HG03558 (cell line): ENCODE measurements around the gene TTYH2.
"Not testable (repeated sequence)": the region's sequence is repeated elsewhere in the genome, so short reads cannot be mapped to it uniquely, and the experiment has no call there.

Experiments
- ATAC-seq: cut with Tn5 transposase; IDR thresholded peaks from one replicate; pipeline ENCODE4 v1.9.1; 2021; ENCODE audit warnings: moderate number of reproducible peaks; ENCODE audit not compliant: unreplicated experiment; ENCODE audit errors: extremely low read depth

Gene TTYH2

DNA sequence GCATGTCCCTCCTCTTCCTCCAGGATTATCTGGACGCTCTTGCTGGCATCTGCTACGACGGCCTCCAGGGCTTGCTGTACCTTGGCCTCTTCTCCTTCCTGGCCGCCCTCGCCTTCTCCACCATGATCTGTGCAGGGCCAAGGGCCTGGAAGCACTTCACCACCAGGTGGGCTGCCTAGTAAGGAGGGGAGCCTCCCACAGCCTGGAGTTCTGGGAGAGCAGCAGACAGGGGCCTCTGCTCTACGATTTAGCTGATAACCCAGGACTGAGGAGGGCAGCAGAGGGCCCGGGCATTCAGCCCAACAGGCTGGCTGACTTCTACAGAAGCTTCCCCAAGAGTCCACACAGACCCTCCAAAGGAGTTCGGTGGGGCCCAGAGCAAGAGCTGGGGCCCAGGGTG is 38.8 kb downstream of the TTYH2 start:
- no peak for ATAC-seq

DNA sequence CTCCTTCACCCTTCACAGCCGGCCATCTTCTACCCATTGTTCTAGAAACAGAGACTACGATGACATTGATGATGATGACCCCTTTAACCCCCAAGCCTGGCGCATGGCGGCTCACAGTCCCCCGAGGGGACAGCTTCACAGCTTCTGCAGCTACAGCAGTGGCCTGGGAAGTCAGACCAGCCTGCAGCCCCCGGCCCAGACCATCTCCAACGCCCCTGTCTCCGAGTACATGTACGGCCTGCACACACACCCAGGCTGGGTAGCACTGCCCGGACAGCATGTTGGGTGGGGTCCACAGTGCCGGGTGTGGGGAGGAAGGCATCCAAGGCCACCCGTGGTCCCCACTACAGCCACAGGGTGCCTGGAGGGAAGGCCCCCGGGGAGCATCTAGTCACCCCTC is 39.7 kb downstream of the TTYH2 start:
- no peak for ATAC-seq

DNA sequence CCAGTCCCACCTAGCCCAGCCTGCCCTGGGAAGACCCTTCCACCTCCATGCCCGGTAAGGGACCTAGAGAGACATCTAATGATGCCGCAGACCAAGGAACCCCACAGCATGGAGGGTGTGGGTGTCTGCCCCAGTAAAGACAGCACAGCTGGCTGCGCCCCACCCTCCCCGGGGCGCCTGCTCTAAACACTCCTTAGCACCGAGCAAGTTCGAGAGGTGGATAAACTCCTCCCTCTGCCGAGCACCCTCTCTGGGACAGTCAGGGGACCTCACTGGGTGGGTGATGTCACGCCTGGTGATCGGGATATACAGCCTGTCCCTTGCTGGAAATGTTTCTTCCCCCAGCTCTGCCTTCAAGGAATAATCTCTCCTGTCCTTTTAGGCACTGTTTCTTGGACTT is 43.9 kb downstream of the TTYH2 start:
- no peak for ATAC-seq

DNA sequence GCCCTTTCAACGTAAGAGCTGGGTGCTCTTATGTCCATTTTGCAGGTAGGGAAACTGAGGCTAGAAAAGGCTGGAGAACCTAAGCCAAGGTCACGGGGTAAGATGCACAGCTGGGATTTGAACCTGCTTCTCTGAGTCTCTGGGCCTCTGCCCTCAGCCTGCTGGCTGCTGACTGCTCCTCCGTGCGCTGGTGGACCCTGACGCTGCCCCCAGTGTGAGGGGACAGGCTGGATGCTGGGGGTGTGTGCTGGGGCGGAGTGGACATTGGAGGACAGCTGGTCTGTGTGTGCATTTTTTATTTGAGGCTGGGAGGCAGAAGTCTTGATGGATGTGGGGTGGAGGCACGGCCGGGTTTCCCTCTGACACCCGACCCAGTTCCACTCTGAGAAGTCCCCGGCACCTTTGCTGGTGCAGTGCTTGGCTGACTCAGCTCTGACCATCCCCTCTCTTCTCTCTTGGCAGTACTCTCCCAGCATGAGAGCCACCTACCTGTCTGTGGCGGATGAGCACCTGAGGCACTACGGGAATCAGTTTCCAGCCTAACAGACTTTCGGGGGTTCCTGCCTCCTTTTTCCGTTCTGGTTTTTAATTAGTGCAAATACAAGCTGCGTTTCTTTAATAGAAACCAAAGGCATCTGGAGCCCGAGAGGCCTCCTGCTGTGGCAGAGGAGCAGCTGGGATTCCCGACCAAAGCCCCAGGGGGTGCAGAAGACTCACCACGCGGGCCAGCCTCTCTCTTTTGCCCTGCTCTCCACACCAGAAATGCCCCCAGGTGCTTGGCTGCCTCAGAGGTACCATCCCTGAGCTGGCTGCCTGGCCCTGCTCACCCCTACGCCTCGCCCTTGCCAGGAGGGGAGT is 46.5 kb downstream of the TTYH2 start:
- no peak for ATAC-seq

DNA sequence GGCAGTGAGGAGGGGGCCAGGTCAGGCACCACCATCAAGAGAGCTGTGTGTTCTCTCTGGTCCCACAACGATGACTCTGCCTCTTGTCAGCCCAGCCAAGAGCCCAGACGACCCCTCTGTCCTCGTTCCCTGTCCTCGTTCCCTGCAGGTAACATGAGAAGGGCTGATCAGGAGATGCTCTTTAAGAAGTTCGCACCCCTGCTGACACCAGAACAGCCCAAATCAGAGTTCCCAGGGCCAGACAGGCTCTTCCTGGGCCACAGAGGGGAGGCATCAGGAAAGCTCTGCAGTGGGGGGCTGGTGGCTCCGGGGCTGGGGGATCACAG is 47.1 kb downstream of the TTYH2 start:
- no peak for ATAC-seq

DNA sequence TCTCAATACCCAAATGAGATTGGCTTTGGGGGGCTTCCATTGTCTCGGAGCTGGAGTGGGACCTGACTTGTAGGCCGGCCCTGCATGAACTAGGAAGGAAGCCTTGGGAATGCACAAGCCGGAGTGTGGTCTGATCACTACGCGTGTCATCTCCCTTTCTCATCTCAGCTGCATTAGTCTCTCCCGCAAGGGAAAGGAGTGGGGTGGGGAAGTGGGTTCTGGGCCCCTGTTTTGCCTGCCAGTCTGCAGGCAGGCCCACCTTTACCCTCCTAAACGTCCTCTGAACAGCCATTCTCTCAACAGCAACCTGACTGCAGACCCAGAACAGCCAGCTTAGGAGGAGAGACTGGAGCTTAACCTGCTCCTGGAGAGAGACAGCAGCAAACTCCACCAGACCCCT is 49.2 kb downstream of the TTYH2 start:
- ATAC-seq = no peak

DNA sequence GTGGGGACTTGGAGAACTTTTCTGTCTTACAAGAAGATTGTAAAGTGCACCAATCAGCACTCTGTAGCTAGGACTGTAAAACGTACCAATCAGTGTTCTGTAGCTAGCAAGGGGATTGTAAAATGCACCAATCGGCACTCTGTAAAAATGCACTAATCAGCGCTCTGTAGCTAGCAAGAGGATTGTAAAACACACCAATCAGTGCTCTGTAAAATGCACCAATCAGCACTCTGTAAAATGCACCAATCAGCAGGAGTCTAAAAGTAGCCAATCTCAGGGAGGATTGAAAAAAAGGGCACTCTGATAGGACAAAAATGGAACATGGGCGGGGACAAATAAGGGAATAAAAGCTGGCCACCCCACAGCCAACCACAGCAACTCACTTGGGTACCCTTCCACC is 53.7 kb downstream of the TTYH2 start:
- not testable (repeated sequence) for ATAC-seq

DNA sequence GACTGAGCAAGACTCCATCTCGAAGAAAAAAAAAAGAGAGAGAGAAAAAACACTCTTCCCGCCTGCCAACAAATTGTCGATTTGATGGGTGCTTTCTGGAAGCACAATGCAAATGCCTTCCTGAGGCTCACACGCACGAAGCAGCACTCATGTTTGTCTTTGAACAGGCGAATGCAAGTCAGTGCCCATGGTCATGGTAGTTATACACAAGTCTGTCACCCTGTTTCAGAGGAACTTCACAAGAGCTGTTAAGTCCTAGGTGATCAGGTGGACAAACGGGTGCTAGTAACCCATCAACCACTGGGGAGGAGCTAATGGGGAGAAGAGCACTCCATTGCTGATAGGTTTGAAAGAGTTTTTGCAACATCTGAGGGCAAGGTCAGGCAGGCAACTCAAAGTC is 54.2 kb downstream of the TTYH2 start:
- no peak for ATAC-seq

DNA sequence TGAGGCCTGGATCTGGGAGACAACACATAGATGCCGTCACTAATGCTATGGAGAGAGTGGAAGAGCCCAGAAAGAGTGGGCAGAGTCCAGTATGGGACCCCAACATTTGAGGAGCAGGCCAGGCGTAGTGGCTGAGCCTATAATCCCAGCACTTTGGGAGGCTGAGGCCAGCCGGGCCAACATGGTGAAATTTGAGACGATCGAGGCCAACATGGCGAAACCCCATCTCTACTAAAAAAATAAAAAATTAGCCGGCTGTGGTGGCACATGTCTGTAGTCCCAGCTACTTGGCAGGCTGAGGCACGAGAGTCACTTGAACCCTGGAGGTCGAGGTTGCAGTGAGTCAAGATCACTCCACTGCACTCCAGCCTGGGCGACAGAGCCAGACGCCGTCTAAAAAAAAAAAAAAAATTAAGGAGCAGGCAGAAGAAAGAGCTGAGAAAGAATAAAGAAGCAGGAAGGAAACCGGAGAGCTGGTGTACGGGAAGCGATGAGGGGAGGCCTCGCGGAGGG is 54.7 kb downstream of the TTYH2 start:
- ATAC-seq = no peak

DNA sequence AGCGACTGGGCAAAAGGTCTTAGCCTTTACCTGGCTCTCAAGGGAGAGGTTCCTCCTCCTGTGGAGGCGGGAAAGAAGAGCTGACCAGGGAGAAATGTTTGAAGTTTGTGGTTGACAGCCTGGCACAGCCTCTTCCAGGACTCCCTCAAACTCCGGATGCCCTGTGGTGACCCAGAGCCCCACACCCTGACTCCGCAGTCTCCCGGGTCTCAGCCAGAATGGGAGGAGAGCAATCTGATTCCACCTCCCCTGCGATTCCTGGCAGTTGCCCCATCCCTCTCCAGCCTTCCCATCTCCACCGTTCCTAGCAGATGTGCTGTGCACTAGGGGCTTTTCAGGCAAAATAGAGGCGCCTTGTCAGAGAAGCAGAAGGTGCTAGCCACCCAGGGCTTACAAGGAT is 55.2 kb downstream of the TTYH2 start:
- ATAC-seq = no peak

DNA sequence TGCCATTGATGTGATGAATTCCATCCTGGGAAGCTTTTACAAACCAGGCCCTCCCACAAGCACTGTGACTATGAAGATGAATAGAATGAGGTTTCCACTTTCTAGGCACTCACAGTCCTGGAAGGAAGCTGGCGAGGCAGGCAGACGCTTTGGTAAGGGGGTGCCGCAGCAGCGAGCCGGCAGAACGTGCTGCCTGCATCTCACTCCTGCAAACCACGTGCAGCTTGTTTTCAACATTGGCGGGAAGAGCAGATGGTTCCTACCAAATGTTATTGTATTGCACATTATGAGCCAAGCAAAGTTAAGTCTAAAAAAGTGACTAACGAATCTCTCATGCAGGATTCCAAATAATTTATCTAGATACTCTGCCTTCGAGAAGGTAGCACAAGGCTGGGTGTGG is 57.0 kb downstream of the TTYH2 start:
- no peak for ATAC-seq

DNA sequence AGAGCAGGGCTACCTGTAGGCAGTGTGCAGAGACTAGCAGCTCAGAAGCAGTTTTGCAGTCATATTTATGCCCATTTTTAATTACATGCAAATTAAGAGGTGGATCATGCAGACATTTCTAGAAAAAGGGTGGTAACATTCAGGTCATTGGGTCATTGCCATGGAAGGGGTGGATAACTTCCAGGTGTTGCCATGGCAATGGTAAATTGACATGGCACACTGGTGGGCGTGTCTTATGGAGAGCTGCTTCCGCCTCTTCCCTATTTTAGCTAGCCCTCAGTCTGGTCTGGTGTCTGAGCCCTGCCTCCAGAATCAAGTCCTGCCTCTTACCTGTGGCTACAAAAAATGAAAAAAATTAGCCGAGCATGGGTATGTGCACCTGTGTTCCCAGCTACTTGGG is 57.9 kb downstream of the TTYH2 start:
- no peak for ATAC-seq

DNA sequence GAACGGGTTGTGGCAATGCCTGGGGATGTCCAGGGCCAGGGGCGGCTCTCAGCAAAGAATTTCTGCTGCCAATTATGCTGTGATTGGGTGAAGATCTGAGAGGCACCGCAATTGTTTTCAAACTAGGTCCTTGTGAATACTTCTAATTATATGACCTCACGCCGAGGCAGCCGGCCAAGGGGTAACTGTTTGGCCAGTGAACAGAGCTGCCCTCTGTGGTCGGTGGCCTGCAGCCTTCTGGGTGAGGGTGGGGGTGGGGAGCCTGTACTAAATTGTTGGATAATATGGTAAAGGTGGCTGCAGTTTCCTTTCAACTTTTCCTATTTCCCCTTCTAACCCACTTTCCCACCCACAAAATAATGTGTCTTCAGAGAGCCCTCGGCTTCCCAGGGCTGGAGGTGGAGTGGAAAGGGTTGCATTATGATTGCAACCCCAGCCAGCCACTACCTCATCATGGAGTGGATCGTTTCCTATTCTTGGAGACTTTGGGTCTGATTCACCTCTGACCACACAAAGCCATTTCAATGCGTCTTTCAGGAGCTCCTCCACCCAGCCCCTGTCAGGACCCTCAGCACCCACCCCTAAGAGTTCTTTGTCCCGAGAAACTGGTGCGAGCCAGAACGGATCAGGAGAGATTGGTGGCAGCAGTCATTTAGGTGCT is 58.7 kb downstream of the TTYH2 start:
- no peak for ATAC-seq

DNA sequence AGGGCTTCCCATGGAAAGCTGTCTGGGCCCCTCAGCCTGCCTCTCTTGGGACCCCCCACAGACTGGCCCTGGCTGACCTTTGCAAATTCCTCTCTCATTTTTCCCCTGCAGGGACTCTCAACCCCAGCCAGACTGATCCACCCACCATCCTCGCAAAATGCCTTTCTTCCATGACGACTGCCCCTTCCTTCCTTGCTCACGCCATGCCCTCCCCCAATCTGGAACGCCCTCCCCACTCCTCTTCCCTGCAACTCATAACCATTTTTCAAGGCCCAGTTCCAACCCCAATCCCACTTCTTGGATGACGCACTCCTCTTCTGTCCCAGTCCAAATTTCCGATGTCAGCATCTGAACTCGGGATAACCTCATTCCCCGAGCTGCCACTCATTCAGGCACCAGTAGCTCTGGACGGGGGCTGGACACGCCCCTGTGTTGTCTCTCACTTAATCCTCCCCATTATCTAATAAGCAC is 59.4 kb downstream of the TTYH2 start:
- ATAC-seq = no peak

DNA sequence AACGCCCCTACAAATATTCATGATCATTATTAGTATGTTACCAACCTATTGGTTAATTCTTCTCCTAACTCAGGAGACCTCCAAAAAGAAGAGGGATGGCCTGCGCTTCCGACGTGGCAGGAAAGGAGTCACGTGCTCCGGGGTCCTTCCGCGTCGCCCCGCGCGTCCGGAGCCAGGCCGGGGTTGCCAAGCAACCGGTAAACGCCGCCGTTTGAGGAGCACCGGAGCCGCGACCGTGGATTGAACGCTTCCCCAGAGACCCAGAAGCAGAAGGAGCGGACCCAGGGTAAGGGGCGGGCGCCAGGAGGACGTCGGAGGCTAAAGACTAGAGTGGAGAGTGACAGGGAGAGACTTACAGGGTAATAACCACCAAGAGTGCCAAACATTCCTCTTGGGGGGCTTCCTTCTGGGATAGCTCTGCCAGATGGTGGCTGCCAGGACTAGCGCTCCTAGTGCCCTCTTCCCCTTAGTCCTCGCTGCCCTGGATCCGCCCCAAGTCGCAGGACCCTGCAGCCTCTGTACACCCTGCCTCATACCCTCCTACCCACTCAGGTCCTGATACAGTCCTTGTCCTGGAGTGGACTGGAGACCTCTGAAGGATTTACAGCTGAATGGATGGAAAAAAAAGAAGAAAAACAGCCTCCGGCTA is 60.8 kb downstream of the TTYH2 start, which contains the start of gene DNAI2:
TSS of gene DNAI2 (plus strand) at position 175 of the 649 bp plus-strand sequence. CDS start 7,584 bp downstream, outside the sequence.
- ATAC-seq = no peak

DNA sequence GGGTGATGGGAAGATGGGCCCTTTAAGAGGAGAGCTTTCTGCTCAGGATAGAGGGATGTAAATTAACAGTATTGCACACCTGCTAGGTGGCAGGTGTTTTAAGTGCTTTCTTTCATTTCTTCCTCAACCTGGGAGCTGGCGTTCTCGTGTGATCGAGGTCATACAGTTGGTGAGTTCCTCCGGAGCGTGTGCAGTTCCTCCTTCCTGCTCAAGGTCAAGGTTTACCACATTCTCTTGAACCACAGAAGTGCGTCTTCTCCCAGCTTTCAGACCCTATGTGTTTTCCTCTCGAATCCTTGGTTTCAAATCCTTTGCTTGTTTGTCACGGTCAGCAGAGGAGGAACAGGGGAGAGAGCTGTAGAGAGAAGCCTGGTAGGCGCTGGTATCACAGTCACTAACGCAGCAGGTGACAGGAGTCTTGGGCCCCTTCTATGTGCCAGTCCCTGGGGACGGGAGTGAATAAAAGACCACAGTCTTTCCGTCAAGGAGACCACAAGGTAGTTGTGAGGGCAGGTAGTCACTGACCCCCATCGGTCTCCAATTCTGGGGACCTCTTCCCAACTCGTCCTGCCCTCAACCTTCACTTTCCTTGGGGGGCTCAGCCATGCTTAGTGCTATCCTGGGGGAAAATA is 61.5 kb downstream of the TTYH2 start:
- no peak for ATAC-seq

DNA sequence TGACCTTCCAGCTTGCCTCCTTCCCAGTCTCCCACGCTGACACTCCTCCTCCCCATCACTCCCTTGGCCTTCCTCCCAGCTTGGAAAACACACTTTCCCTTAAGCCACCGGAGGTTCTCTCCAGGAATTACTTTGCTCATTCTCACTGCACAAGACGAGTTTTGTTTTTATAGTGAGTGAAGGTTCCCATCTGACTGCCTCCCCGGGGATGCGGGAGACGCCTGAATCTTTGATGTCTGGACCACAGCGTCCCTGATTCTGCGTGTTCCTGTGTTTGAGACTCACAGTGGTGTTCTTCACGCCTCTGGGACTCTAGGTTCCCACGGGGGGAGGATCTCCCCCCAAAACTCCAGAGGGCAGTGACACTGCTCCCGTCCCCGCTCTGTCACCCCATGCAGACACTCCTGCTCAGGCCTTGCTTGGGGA is 62.7 kb downstream of the TTYH2 start:
- ATAC-seq = no peak

DNA sequence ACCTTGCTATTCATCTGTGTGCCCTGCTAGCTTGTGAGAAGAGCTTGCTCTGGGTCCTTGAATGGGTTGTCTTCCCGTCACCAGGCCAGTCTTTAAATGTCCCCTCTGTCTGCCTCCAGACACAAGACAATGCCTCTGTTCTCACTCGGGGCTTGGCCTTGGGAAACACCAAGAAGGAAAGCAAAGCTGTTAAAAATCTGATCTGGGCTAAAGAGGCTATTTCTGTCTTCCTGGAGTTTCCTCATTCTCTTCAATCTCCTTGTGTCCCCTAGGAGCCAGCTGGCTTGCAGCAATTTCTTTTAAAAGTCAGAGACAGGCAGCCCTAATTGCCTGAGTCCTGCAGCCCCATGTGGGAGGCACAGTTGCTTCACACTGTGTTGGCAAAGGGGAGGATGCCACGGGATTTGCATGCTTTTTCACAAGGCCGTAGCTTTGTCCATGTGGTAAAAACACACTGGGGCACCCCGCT is 63.2 kb downstream of the TTYH2 start:
- ATAC-seq = no peak

DNA sequence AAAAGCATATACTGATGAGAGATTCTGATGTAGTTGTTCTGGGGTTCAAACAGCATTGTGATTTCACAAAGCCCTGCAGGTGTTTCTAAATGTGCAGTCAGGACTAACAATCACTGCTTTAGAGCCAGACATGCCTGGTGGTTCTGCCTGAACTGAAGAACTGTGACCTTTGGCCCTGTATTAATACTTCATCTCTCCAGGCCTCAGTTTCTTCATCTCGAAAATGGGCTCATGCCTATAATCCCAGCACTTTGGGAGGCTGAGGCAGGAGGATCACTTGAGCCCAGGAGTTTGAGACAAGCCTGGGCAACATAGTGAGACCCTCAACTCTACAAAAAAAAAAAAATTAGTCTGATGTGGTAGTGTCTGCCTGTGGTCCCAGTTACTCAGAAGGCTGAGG is 64.6 kb downstream of the TTYH2 start:
- no peak for ATAC-seq

DNA sequence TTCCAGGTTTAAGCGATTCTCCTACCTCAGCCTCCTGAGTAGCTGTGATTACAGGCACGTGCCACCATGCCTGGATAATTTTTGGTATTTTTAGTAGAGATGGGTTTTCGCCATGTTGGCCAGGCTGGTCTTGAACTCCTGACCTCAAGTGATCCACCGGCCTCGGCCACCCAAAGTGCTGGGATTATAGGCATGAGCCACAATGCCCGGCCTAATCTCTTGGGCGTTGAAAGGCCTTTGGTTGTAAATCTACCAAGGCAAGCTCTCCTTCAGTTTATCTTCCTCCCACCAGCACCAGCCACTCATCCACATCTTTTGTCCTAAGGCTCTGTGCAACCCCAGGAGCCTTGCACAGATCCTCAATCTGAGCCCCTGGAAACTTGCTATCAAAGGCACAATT is 66.2 kb downstream of the TTYH2 start:
- not testable (repeated sequence) for ATAC-seq
